Skeletal muscle cell (primary cell): Measurements from ENCODE around the gene RBMS3.
"Not testable (repeated sequence)": the region's sequence is repeated elsewhere in the genome, so short reads cannot be mapped to it uniquely, and the experiment has no call there.

Experiments
- DNase-seq: peaks from one replicate; pipeline ENCODE4 v3.0.0-alpha.2; 2010; ENCODE audit warnings: low read depth
- H3K4me3 ChIP-seq: 2 replicates; pipeline ENCODE4 v1.5.1; 2011; ENCODE audit warnings: low read depth, mild to moderate bottlenecking, control low read depth, low read length, moderate library complexity

RBMS3 gene

DNA sequence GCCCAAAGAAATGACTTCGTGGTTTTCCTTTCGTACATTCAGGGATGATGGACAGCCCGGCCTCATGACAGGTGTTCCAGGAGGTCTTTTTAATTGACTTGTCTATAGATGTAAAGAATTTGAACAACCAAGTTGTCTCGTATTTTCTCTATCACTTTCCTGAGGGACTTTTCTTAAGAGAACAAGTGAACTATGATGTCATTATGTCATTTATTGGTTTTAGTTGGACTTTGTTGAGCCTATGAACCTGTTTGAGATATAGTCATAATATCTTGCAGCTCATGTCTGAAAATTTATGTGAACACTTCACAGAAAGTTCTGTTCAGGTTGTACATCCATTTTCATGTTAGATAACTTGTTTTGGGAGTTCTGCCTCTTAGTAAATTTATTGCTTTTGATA, 89.2 kb downstream of the RBMS3 start:
- no peak for DNase-seq
- H3K4me3 ChIP-seq, result no peak overlapping the region

DNA sequence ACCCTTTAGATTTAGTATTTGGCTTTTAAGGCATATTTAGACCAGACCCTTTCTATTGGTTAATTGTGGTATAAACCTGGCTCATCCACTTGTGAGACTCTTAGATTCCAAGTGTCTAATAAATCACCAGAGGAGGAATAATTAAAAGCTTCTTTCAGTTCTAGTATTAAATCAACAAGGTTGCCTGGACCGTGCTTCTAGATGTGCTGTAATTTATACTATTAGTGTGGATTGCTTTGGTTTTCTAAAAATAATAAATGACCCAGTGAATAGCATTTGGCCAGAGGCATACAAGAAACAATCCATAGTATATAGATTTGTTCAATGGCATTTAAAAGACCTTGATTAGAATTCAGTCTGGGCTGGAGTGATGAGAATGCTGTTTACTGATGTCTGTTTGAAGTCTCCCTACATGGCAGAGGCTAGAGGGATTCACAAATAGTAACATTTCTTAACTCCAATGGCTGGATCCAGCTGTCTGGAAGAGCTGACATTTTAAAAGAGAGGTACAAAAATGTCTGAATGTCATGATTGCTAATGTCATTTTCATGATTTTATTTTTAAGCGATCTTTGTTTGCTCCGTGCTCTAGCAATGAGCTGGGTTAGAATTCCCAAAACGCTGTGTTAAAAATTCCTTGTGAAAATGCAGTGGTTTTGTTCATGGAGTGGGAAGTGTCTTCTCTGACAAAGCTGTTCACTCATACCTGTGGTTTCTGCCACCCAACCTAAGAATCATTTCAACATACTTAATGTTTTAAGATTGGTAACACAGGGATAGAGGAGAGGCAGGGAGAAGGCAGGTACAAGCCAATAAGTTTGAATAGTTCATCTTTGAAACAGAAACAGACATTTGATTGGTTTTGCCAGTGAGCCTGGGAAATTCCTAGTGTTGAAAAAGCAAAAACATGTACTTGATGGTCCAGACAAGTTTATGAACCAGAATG, 89.9 kb downstream of the RBMS3 start:
- no peak for DNase-seq
- no peak overlapping the region for H3K4me3 ChIP-seq

DNA sequence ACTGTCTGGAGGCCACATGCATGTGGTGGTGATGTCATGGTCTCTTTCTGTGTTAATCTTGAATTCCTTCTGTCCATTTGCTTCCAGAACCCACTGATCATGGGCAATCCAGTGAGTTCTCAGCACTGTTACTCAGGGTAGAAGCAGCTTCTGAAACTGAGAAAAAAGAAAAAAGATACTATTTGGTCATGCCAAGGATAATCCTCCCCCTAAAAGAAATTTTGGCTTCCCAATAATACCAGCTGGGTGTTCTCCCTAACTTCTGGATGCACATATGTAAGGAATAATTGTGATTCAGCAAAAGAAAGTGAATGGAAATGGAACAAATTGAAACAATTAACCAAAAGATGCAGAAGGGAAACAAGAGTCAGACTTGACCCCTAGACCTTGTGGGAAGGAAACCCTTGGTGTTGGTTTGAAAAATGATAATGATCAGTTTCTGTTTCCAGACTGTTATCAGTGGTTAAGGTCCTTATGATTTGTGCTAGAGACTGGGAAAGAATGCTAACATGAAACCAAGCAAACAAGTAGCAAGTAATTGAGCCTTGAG, 92.3 kb downstream of the RBMS3 start:
- H3K4me3 ChIP-seq, result no peak overlapping the region
- DNase-seq, result no peak

DNA sequence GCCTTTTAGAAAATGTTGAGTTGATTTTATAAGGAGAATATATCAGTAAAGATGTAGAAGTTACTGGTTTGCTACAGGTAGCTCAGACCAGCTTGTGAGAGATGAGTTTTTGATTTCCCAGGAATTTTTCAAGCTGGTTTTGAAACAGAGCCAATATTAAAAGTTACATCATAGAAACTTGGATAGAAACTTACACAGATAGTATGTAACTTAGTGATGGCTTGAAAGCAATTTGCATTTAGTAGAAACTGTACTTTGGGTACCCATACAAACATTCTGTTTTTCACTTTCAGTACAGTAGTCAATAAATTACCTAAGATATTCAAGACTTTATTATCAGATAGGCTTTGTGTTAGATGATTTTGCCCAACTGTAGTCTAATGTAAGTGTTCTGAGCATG, 93.4 kb downstream of the RBMS3 start:
- H3K4me3 ChIP-seq, result no peak overlapping the region
- no peak for DNase-seq

DNA sequence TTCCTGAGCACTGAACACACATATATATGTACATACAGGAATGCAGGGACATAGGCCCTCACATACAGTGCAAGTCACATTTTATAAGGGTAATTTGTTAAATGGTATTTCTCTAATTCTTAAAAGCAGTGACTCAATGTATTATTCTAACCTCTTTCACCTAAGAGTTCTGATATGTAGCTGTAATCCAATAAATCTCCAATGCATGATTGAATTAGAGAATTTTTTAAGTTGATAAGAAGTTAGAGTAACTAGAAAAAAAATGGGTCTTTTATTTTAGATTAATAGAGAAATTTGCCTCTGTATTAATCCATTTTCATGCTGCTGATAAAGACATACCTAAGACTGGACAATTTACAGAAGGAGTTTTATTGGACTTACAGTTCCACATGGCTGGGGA, 98.2 kb downstream of the RBMS3 start:
- DNase-seq, result no peak

DNA sequence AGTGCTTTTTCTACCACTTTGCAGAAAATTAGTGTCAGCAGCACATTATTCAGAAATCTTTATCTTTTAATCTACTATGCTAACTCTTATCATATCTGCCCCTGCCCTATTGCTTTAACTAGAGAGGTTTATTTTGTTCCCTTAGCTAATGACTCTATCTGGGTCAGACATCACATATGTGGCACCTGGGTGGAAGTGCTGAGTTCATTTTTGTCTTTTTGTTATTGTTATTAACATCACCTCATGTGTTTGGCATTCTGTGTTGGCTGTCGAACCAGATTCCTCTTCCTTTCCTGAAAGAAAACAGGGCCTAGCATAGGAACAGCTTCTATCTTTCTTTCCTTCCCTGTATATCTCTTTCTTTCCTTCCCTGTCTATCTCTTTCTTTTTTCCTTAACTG, 100.7 kb downstream of the RBMS3 start:
- H3K4me3 ChIP-seq, result no peak overlapping the region
- DNase-seq, result no peak

More for the DNA sequence above, 98.2 kb downstream of the RBMS3 start:
- H3K4me3 ChIP-seq, result no peak overlapping the region

DNA sequence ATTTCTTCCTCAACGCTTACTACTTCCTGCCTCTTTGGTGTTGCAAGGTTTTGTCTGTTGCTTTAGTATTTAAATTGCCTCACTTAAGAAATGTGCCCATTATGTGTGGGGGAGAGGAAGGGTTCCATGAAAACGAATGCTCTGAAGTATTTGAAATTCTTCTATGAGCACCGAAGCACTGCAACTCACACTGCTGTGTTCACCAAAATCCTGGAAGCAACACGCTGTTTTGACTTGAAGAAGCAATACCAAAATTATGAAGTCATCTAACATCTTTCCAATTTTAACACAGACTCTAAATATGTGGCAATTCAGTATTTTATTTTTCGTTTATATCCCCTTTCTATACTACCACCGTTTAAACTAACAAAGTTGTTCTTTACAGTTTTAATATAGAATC, 101.5 kb downstream of the RBMS3 start:
- no peak for DNase-seq
- no peak overlapping the region for H3K4me3 ChIP-seq

DNA sequence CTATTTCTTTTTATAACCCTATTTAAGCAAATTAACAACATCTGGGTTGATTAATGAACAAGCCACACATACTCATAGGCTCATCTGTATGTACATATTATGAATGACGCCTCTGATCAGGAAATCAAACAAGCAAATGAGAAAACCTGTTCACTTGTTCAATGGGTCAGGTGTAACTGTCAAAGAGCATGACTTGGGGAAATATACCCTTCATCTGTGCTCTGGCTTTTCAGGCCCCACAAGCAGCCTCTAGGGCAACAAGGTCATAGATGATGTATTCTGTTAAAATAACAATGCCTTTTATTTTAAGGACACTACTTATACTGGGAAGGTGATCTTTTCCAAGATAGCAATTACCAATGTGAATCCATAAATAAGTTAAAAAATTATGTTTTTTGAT, 102.0 kb downstream of the RBMS3 start:
- H3K4me3 ChIP-seq, result no peak overlapping the region
- DNase-seq, result no peak

DNA sequence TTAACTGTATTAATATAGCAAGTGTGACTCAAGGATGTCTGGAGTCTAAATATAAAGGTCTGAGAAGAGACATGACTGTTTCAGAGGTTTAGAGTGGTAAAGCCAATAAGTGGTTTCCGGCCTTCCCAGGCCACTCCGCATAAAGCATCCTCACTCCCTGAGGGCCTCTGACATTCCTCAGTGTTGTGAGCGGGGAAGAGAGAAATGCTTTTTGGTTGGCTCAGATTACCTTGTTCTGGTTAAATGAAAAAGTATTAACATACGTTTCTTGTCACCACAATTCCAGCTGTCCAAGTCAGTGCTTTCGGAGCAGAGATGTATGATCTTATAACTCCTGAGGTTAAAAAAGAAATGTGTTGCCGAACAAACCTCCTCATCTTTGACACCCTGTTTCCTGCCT, 103.8 kb downstream of the RBMS3 start:
- peak; percentile 86 for DNase-seq
- H3K4me3 ChIP-seq, result no peak overlapping the region

DNA sequence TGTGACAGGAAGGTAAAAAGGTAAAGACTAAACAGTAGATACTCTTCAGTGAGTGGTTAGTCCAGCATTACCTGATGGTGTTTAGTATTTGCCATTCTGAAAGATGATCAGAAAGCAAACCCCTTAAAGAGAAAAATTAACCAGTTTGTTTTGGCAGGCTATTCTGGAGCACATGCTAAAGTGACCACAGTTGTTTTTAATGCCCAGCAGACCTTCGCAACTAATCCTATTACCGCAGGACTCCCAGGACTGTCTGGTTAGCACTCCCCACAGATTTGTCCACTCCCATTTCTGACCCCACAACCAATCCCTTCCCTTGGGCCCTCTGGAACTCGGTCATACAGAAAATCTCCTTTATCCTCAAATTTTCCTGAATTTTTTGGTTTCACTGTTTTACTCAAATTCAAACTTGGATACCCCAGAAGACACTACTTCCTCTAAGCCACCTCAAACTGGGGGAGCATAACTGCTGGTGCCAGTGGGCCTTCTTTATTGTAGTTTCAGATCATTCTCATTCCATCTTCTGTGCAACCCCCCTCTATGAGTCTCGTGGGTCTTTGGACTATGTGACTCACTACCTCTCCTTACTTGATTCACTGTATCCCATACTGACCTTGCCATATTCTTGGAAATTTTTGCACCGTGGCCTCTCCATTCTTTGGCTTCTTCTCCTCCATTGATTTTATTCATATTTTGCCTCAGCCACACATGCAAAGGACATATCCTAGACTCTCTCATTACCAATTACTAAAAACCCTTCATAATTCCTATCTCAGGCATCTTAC, 104.4 kb downstream of the RBMS3 start:
- no peak overlapping the region for H3K4me3 ChIP-seq
- DNase-seq, result peak; percentile 60

DNA sequence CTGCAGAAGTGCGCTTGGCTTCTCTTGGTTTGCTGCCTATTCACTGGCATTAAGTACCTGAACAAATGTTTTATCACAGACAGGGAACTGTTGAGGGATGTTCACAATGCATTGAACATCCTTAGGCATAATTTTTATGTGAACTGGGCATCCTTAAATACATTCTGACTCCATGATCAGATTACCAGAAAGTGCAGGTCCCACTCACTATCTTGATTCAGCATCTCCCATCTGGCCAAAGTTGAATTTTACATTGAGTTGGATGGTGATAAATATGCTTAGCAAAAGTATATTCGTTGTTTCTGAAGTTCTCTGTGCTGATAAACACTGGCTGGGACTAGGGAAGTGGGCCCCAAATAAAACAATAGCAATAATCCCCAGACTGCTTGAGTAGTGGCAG, 108.5 kb downstream of the RBMS3 start:
- no peak overlapping the region for H3K4me3 ChIP-seq
- no peak for DNase-seq

DNA sequence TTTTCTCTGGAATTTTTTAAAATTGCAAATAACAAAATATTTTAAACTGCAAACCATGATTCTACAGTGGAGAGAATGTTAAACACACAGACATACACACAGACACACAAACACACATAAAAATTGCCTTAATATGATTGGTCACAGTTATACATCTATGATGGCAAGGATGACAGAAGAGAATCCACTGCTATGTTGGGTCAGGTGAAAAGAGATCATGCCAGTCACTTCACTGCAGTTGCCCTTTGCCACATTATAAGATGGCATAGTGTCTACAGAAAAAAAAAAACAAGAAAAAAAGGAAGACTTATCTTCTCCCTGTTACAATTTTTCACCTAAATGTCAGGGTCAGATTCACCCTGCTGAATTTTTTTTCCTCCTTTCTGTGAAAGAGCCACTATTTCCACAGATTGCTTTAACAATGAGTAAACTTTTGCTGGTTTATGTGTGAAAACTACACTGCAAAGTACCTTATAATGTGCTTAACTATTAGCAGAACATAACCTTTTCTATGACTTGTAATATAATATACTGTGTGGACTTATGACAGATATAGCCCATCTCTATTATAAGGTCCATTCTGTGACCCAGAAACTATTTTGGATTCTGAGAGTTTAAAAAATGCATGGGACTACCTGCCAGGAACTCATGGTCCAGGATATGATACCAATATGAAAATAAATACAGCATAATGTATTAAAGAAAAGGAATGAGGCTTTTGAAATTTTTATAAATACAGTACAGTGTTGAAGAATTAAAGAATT, 111.9 kb downstream of the RBMS3 start:
- H3K4me3 ChIP-seq, result no peak overlapping the region
- no peak for DNase-seq

DNA sequence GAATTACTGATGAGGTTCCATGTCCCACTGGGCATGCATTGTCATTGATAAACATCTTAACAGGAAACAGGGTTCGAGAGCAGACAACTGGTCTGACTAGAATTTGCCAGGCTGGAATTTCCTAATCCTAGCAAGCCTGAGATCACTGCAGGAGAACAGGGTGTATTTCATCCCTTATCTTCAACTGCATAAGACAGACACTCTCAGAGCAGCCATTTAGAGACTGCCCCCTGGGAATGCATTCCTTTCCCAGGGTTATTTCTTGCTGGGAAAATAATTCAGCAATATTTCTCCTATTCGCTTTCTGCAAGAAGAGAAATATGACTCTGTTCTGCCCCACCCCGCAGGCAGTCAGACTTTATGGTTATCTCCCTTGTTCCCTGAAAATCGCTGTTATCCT, 113.1 kb downstream of the RBMS3 start:
- H3K4me3 ChIP-seq, DNase-seq: not testable (repeated sequence)

DNA sequence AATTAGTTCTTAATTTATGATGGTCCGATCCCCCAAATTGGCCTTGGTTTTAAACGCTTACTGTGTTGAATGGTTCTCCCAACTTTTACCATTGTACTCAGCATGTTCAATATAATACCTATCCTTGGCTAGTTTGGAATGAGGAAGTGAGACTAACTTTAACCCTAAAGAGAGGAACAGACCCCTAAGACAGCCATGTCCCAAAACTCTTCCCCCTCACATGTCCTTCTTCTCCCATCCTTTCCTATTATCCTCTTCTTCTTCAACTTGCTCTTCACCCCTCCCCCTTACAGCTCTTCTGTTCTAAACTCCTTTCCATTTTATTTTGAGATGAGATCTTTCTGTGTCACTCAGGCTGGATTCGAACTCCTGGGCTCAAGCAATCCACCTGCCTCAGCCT, 116.5 kb downstream of the RBMS3 start:
- H3K4me3 ChIP-seq, result no peak overlapping the region
- no peak for DNase-seq

DNA sequence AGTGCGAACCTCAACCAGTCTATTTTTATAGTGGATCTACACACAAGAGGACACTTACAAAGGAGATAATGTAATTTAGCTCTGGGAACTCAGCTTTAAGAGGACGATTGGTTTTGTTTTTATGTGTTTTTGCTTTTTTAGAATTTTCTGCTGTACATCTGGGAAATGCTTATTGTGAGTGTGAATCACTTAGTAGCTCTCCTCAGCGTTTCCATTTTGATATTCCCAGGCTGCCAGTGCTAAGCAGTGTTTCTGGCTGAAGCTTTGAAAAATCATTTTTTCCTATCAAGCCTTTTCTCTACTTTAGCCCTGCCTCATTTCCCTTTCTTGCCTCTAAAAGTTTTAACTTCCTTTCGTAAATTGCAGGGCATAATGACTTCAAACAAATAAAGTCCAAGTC, 117.9 kb downstream of the RBMS3 start:
- no peak overlapping the region for H3K4me3 ChIP-seq
- DNase-seq, result no peak

DNA sequence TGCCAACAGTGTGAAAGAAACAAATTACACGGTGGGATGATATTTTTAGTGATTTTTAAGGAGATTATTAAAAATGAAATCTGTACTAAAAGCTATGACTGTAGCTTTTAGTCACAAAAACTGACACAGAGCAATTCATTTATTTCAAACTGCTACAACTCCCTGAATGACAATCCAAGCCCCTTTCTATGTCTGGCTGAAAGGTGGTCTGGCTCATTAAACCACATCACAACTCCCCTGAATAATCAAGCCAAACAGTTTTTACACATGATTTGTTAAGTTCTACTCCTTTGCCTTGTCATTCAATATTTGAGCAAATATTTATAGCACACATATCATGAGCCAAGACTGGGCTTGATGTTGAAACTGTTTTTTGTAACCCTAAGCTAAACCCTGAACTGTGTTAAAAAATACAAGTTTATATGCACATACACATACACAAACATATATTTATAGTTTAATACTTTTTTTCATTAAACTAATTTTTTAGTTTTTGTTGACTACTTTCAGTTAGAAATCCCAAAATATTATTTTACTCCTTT, 125.5 kb downstream of the RBMS3 start:
- no peak for DNase-seq
- no peak overlapping the region for H3K4me3 ChIP-seq

DNA sequence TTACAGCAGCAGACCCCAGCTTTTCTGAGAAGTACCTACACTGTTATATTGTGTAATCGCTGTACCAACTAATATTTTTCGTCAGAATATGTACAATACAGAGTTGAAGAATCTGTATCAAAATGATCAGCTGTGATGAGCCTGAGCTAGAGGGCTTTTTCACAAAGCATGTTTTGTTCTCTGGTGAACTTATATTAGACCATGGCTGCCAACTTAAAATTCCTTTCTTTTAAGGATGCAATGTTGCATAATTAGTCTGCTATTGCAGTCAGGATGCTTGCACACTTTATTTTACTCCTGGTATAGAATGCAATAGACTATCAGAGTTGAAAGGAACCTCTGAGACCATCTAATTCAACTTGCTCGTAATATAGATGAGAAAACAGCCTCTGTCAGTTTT, 127.8 kb downstream of the RBMS3 start:
- H3K4me3 ChIP-seq, result no peak overlapping the region
- DNase-seq, result no peak

DNA sequence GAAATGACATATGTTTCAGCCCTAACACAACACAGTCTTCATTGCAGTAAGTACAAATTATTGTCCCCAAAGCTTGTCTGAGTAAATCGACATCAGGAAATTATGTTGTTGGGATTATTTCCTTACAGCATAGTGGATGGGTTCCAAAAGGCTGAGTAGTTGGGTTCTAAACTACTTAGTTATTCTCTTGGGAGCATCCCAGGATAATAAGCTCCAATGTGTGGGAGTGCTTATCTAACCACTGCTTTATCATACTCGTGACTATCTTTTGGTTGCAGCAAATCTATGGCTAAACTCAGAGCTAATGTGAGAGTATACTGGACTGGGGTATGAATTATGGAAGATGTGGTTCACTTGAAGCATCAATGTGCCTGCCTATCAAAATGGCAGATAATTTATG, 128.5 kb downstream of the RBMS3 start:
- H3K4me3 ChIP-seq, result no peak overlapping the region
- DNase-seq, result no peak

DNA sequence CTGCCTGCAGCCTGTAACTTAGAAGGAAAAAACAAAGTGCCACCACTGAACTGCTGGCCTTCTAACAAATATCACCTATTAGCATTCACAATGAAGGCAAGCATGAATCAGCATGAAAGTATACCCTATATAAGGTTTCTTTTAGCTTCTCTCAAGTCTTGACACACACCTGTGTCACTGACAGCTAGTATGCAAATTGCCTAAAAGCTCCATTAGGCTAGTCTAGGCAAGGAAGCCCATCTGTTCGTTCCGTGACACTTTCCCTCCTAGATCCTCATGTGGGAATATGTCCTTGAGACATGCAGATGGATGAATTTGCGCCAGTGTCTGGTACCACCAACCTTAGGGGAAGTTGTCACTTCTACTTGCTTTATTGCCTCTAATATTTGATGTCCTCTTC, 129.3 kb downstream of the RBMS3 start:
- H3K4me3 ChIP-seq, result no peak overlapping the region
- DNase-seq, result no peak
